Measurements from ENCODE around the gene RUFY3. TPM values are rescaled to one million over a fixed set of nuclear protein-coding genes. Genes with fewer than 3 reads are reported as not detected.

RUFY3 gene, protein sequence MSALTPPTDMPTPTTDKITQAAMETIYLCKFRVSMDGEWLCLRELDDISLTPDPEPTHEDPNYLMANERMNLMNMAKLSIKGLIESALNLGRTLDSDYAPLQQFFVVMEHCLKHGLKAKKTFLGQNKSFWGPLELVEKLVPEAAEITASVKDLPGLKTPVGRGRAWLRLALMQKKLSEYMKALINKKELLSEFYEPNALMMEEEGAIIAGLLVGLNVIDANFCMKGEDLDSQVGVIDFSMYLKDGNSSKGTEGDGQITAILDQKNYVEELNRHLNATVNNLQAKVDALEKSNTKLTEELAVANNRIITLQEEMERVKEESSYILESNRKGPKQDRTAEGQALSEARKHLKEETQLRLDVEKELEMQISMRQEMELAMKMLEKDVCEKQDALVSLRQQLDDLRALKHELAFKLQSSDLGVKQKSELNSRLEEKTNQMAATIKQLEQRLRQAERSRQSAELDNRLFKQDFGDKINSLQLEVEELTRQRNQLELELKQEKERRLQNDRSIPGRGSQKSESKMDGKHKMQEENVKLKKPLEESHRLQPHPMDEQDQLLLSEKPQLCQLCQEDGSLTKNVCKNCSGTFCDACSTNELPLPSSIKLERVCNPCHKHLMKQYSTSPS
- total RNA-seq (31.0 and 43.7 TPM in 2 replicates), polyA plus RNA-seq (28.1 and 35.2 TPM in 2 replicates)

- TF ChIP-seq CTCF (IDR thresholded peaks at IDR 0.05; ENCODE audit: low read depth, low read length): no peak
- Histone ChIP-seq H3K4me1 (ENCODE audit: low read depth) (peaks cover 5% of the 10 kb centered on the region), H3K27ac (no peak within 1 kb of the TSS), H3K9me3 (ENCODE audit: low read depth) (no peaks in the 10 kb centered on the region), H3K36me3 (no peaks in the 10 kb centered on the region), H3K27me3 (no peaks in the 10 kb centered on the region), H3K4me3 (no peak within 1 kb of the TSS)
- peak in 1 of 2 donors; percentile 83 for DNase-seq (ENCODE audit: low read depth in 1 of 2, low spot score in 1 of 2)
Observed at GRCh38 chr4:70721747-70722146, at the start of gene RUFY3. Gene RUFY3, plus strand, starts transcription at chr4:70721964. Its CDS starts 610 bp downstream, at chr4:70722574.

DNA sequence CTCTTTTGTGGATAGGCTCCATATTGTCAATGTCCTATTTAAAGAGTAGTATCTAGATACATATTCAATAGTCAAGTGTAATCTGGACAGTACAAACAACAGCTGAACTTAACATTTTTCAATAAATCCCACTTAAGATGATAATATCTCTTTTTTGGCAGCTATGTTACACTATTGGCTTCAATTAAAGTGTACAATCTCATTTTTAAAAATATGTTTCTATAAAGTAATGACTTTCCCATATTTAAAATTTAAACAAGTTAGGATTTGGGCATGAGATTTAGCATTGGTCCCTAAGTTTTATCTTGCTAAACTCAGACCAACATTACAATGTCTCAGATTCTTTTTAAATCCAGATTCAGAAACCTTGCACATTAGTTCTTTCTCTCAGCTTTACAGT is 47.6 kb upstream of the RUFY3 start:
- Histone ChIP-seq H3K4me1 (ENCODE audit: low read depth) (no peaks in the 10 kb centered on the region), H3K9me3 (ENCODE audit: low read depth) (no peaks in the 10 kb centered on the region)
- no peak for TF ChIP-seq CTCF (IDR thresholded peaks at IDR 0.05; ENCODE audit: low read depth, low read length)

GRCh38 chr4:70674731-70675130 is 47.0 kb upstream of the RUFY3 start:
- Histone ChIP-seq H3K4me1 (ENCODE audit: low read depth) (no peaks in the 10 kb centered on the region), H3K9me3 (ENCODE audit: low read depth) (no peaks in the 10 kb centered on the region), H3K27me3 (peaks cover 3% of the 10 kb centered on the region), H3K4me3 (no peak overlapping the region), H3K27ac (no peak overlapping the region), H3K36me3 (no peaks in the 10 kb centered on the region)
- no peak for DNase-seq (ENCODE audit: low read depth in 1 of 2, low spot score in 1 of 2)
- TF ChIP-seq CTCF (IDR thresholded peaks at IDR 0.05; ENCODE audit: low read depth, low read length): no peak

More for the DNA sequence above, 47.6 kb upstream of the RUFY3 start:
- Histone ChIP-seq H3K27ac (no peak overlapping the region), H3K27me3 (peaks cover 5% of the 10 kb centered on the region), H3K36me3 (no peaks in the 10 kb centered on the region), H3K4me3 (no peak overlapping the region)
- DNase-seq (ENCODE audit: low read depth in 1 of 2, low spot score in 1 of 2): no peak

- H3K27me3 ChIP-seq: no peaks in the 10 kb centered on the region
- H3K9me3 ChIP-seq (ENCODE audit: low read depth): no peaks in the 10 kb centered on the region
- no peak overlapping the region for H3K27ac ChIP-seq
Observed at GRCh38 chr4:70676554-70677090, 45.1 kb upstream of the RUFY3 start.

More at GRCh38 chr4:70676554-70677090, 45.1 kb upstream of the RUFY3 start:
- Histone ChIP-seq H3K4me3 (no peak overlapping the region), H3K4me1 (ENCODE audit: low read depth) (no peaks in the 10 kb centered on the region), H3K36me3 (no peaks in the 10 kb centered on the region)
- no peak for DNase-seq (ENCODE audit: low read depth in 1 of 2, low spot score in 1 of 2)
- TF ChIP-seq CTCF (IDR thresholded peaks at IDR 0.05; ENCODE audit: low read depth, low read length): no peak

Measured in cardiac muscle cell (in vitro differentiated cells and primary cell).